Ishikawa (cell line): ENCODE measurements around the gene GCGR.

Experiments
- CEBPB ChIP-seq: IDR thresholded peaks from 2 replicates; pipeline ENCODE4 v1.6.1; 2012
- CREB1 ChIP-seq: IDR thresholded peaks from 2 replicates; pipeline ENCODE4 v1.6.1; 2012; ENCODE audit warnings: low read depth
- EGR1 ChIP-seq: IDR thresholded peaks from 2 replicates; pipeline ENCODE4 v1.6.1; 2012
- EP300 ChIP-seq: IDR thresholded peaks from 2 replicates; pipeline ENCODE4 v1.6.1; 2012; ENCODE audit warnings: borderline replicate concordance
- FOXM1 ChIP-seq: IDR thresholded peaks from 2 replicates; pipeline ENCODE4 v1.6.1; 2012; ENCODE audit warnings: low read depth, borderline replicate concordance
- MAX ChIP-seq: IDR thresholded peaks from 2 replicates; pipeline ENCODE4 v1.6.1; 2012
- NFIC ChIP-seq: IDR thresholded peaks from 2 replicates; pipeline ENCODE4 v1.6.1; 2012
- RAD21 ChIP-seq: IDR thresholded peaks from 2 replicates; pipeline ENCODE4 v1.6.1; 2012; ENCODE audit warnings: low read depth
- REST ChIP-seq: IDR thresholded peaks from 2 replicates; pipeline ENCODE4 v1.6.1; 2012; ENCODE audit warnings: low read depth, mild to moderate bottlenecking
- TAF1 ChIP-seq: IDR thresholded peaks from 2 replicates; pipeline ENCODE4 v1.6.1; 2012; ENCODE audit warnings: low read depth, mild to moderate bottlenecking
- TCF12 ChIP-seq: IDR thresholded peaks from 2 replicates; pipeline ENCODE4 v1.6.1; 2012; ENCODE audit warnings: low read depth
- TEAD4 ChIP-seq: IDR thresholded peaks from 2 replicates; pipeline ENCODE4 v1.6.1; 2012
- USF1 ChIP-seq: IDR thresholded peaks from 2 replicates; pipeline ENCODE4 v1.6.1; 2012
- YY1 ChIP-seq: IDR thresholded peaks from 2 replicates; pipeline ENCODE4 v1.6.1; 2012; ENCODE audit warnings: low read depth
- ZBTB7A ChIP-seq: IDR thresholded peaks from 2 replicates; pipeline ENCODE4 v1.6.1; 2012; ENCODE audit warnings: low read depth

Gene GCGR

GRCh38 chr17:81812571-81813370 is 8.8 kb downstream of the GCGR start:
- TF ChIP-seq CREB1: no peak
- TF ChIP-seq ZBTB7A: no peak
- no peak for TF ChIP-seq CEBPB
- TF ChIP-seq EP300: no peak
- TF ChIP-seq TCF12: no peak
- no peak for TF ChIP-seq FOXM1
- TF ChIP-seq TAF1: no peak
- TF ChIP-seq YY1: no peak
- TF ChIP-seq TEAD4: no peak
- no peak for TF ChIP-seq RAD21
- TF ChIP-seq USF1: no peak
- TF ChIP-seq REST: no peak
- TF ChIP-seq MAX: no peak
- no peak for TF ChIP-seq EGR1
- TF ChIP-seq NFIC: no peak

- TF ChIP-seq TAF1 (no peak), ZBTB7A (no peak), USF1 (no peak), RAD21 (no peak), EGR1 (no peak), REST (no peak), CEBPB (no peak), TEAD4 (no peak), CREB1 (no peak), TCF12 (no peak), MAX (no peak), YY1 (no peak), NFIC (no peak)
Observed at GRCh38 chr17:81813371-81813684, 9.4 kb downstream of the GCGR start.

GRCh38 chr17:81813861-81814683 is 10.1 kb downstream of the GCGR start:
- TF ChIP-seq REST (no peak), CEBPB (no peak)

GRCh38 chr17:81814748-81815645 is 11.0 kb downstream of the GCGR start:
- TF ChIP-seq USF1 (peak; percentile 35; the same call in 1 of the 2 replicates), EP300 (no peak)
